Measurements from ENCODE around the gene ST13. TPM values are rescaled to one million over a fixed set of nuclear protein-coding genes. Genes with fewer than 3 reads are reported as not detected.

ST13 gene
- total RNA-seq, 1 donor from 2014 or later: 303 TPM

GRCh38 chr22:40867109-40867508 lies 10.7 kb upstream of the ST13 start:
- H3K36me3 Mint-ChIP-seq (ENCODE audit: low read depth): no peaks in the 10 kb centered on the region
- H3K4me3 Mint-ChIP-seq: no peak overlapping the region
- no peak for DNase-seq (ENCODE audit: low read depth, low spot score)
- H3K27ac Mint-ChIP-seq (ENCODE audit: unreplicated experiment): no peak overlapping the region
- no peaks in the 10 kb centered on the region for H3K9me3 Mint-ChIP-seq
- H3K4me1 Mint-ChIP-seq: no peaks in the 10 kb centered on the region
- TF ChIP-seq CTCF (conservative IDR thresholded peaks at IDR 0.05): no peak
- no peaks in the 10 kb centered on the region for H3K27me3 Mint-ChIP-seq (ENCODE audit: low read depth)

- H3K27me3 Mint-ChIP-seq (ENCODE audit: low read depth): no peaks in the 10 kb centered on the region
- DNase-seq (ENCODE audit: low read depth, low spot score): no peak
- H3K4me3 Mint-ChIP-seq: no peak overlapping the region
- no peak overlapping the region for H3K27ac Mint-ChIP-seq (ENCODE audit: unreplicated experiment)
- H3K9me3 Mint-ChIP-seq: no peaks in the 10 kb centered on the region
- no peak for TF ChIP-seq CTCF (conservative IDR thresholded peaks at IDR 0.05)
- H3K4me1 Mint-ChIP-seq: peaks cover 14% of the 10 kb centered on the region
- H3K36me3 Mint-ChIP-seq (ENCODE audit: low read depth): no peaks in the 10 kb centered on the region
Observed at GRCh38 chr22:40862537-40862936, 6.1 kb upstream of the ST13 start.

GRCh38 chr22:40862013-40862412 lies 5.6 kb upstream of the ST13 start, which contains the start of gene DNAJB7:
TSS of gene DNAJB7 (minus strand) at chr22:40862113. CDS start at chr22:40861994, 119 bp downstream.
- Mint-ChIP-seq H3K27ac (ENCODE audit: unreplicated experiment) (no peak within 1 kb of the TSS), H3K27me3 (ENCODE audit: low read depth) (no peaks in the 10 kb centered on the region), H3K9me3 (no peaks in the 10 kb centered on the region), H3K4me3 (peak within 1 kb of the TSS; percentile 76), H3K36me3 (ENCODE audit: low read depth) (no peaks in the 10 kb centered on the region), H3K4me1 (peaks cover 17% of the 10 kb centered on the region)
- DNase-seq (ENCODE audit: low read depth, low spot score): no peak
- TF ChIP-seq CTCF (conservative IDR thresholded peaks at IDR 0.05): no peak

- Mint-ChIP-seq H3K4me3 (peak overlapping the region; percentile 96), H3K36me3 (ENCODE audit: low read depth) (no peaks in the 10 kb centered on the region), H3K4me1 (peaks cover 55% of the 10 kb centered on the region), H3K27ac (ENCODE audit: unreplicated experiment) (peak overlapping the region; percentile 100), H3K9me3 (no peaks in the 10 kb centered on the region), H3K27me3 (ENCODE audit: low read depth) (no peaks in the 10 kb centered on the region)
- no peak for TF ChIP-seq CTCF (conservative IDR thresholded peaks at IDR 0.05)
- DNase-seq (ENCODE audit: low read depth, low spot score): no peak
Observed at GRCh38 chr22:40857309-40857855, 943 bp upstream of the ST13 start.

GRCh38 chr22:40855979-40856512 lies 393 bp downstream of the ST13 start:
- Mint-ChIP-seq H3K27ac (ENCODE audit: unreplicated experiment) (peak overlapping the region; percentile 100), H3K9me3 (no peaks in the 10 kb centered on the region), H3K27me3 (ENCODE audit: low read depth) (no peaks in the 10 kb centered on the region), H3K4me1 (peaks cover 63% of the 10 kb centered on the region), H3K4me3 (peak overlapping the region; percentile 96), H3K36me3 (ENCODE audit: low read depth) (no peaks in the 10 kb centered on the region)
- no peak for DNase-seq (ENCODE audit: low read depth, low spot score)
- TF ChIP-seq CTCF (conservative IDR thresholded peaks at IDR 0.05): no peak
